ENCODE measurements around the gene G3BP1.
A peak's percentile ranks its signal among the peaks of the same experiment; 100 is the strongest.

G3BP1 gene

GRCh38 chr5:151755383-151755782, 16.4 kb upstream of the G3BP1 start:
- Histone ChIP-seq H3K4me3 (no peak overlapping the region), H3K36me3 (peaks cover 0 to 13% (median 8%) of the 10 kb centered on the region in 3 donors), H3K9me3 (no peaks in the 10 kb centered on the region), H3K4me1 (peaks cover 0 to 39% (median 24%) of the 10 kb centered on the region in 4 donors), H3K27me3 (no peaks in the 10 kb centered on the region), H3K27ac (no peak overlapping the region)
- TF ChIP-seq, protein P1, sequence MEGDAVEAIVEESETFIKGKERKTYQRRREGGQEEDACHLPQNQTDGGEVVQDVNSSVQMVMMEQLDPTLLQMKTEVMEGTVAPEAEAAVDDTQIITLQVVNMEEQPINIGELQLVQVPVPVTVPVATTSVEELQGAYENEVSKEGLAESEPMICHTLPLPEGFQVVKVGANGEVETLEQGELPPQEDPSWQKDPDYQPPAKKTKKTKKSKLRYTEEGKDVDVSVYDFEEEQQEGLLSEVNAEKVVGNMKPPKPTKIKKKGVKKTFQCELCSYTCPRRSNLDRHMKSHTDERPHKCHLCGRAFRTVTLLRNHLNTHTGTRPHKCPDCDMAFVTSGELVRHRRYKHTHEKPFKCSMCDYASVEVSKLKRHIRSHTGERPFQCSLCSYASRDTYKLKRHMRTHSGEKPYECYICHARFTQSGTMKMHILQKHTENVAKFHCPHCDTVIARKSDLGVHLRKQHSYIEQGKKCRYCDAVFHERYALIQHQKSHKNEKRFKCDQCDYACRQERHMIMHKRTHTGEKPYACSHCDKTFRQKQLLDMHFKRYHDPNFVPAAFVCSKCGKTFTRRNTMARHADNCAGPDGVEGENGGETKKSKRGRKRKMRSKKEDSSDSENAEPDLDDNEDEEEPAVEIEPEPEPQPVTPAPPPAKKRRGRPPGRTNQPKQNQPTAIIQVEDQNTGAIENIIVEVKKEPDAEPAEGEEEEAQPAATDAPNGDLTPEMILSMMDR (IDR thresholded peaks at IDR 0.05) = no peak
- intact Hi-C loops (cut with DNase I; ENCODE audit: low total_unique reads) = no loop called here
- DNase-seq = no peak

DNA sequence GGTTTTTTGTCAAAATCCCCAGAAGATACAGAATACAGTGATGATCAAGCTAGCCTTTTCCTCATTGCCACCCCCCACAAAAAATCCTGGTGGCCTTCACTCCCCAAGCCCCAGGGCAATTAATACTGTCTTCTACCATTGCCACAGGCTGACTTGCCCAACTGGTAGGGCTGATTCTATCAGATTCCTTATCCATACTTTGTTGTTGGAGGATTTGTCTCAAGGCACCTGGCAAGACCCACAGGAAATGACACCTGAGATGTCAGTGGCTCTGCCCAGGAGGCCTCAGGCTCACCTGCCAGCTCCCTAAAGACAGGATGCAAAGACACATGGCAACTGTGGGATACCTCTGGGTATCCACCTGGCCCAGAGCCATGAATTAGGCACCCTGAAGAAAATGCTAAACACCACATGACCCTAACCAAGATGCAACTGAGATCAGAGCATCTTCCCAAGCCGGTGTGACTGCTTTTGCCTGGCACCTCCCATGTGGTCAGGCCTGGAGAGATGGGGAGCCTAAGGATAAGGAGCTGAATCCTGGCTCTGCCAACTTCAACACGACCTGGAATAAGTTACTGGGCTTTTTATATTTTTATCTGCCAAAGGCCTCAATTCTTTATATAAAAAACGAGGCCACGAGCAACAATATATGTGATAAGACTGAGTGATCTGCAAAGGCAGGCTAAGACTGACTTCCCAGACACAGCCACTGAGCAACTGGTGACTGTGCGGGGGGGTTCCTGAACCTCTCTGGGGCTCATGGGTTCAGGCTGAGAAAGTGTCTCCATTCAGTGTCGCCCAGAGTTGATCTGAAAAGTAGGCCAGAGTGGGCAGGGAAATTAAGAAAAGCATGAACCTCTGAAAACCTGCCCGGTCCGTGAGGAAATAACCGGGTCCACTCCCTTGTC, 14.3 kb upstream of the G3BP1 start:
- Histone ChIP-seq H3K9me3 (no peaks in the 10 kb centered on the region), H3K4me3 (peak overlapping the region; percentile 92 to 95), H3K36me3 (peaks cover 0 to 13% (median 8%) of the 10 kb centered on the region in 3 donors), H3K27ac (peak overlapping the region; percentile 88 to 96), H3K4me1 (peaks cover 0 to 39% (median 24%) of the 10 kb centered on the region in 4 donors), H3K27me3 (no peaks in the 10 kb centered on the region)
- intact Hi-C loops (cut with DNase I; ENCODE audit: low total_unique reads) = loop anchor here (2.0 kb wide), 1 partner anchor 15 kb away; no protein-coding TSS in a partner anchor
- DNase-seq = no peak
- TF ChIP-seq, protein P1 (IDR thresholded peaks at IDR 0.05) = no peak

- H3K27ac ChIP-seq = peak overlapping the region; percentile 88 to 96
- H3K36me3 ChIP-seq = peaks cover 0 to 8% (median 3%) of the 10 kb centered on the region in 3 donors
- no peak for DNase-seq
- intact Hi-C loops (cut with DNase I; ENCODE audit: low total_unique reads) = loop anchor here (2.0 kb wide), 1 partner anchor 15 kb away; no protein-coding TSS in a partner anchor
- peak overlapping the region; percentile 92 to 95 for H3K4me3 ChIP-seq
- TF ChIP-seq, protein P1 (IDR thresholded peaks at IDR 0.05) = no peak
- no peaks in the 10 kb centered on the region for H3K9me3 ChIP-seq
- H3K27me3 ChIP-seq = no peaks in the 10 kb centered on the region
- peaks cover 0 to 39% (median 24%) of the 10 kb centered on the region in 4 donors for H3K4me1 ChIP-seq
Observed at GRCh38 chr5:151758141-151758429, 13.7 kb upstream of the G3BP1 start.

DNA sequence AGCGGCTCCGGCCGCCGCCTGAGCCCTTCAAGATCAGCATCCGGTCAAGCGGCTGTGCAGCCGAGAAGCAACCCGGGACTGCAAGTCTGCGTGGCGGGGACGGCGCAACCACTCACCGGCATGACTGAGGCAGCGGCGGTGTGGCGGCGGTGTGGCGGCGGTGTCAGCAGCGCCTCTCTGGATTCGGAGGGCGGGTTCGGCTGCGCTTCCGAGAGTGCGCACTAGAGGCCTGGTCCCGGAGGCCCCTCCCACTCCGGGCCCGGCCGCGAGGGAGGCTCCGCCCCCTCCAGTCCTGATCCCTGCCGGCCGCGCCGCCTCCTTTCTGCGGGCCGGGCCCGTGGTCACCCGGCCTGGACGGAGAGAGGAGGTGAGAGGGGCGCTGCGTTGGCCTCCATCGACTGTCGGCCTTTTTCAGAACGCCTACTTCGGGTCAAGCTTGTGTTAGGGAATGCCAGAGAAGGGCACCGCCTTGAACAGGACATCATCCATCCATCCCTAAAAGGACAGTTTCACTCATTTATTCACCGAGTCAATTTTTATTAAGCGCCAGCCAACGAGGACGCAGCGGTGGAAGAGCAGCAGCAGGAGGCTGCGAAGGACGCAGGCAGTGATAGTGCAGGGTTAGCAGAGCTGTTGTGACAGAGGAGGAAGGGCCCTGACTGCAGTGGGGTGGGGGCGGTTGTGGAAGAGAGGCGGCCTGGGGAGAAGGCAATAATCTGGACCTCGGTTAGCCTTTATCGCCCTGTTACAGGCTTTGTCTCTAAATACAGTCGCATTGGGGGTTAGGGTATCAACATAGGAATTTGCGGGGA, 13.1 kb upstream of the G3BP1 start, which contains the start of gene ATOX1:
Gene ATOX1, minus strand, starts transcription at position 202 of the 812 bp plus-strand sequence. Its CDS starts 80 bp downstream, at position 122.
- peak; percentile 91 to 96 for DNase-seq
- Histone ChIP-seq H3K27ac (peak within 1 kb of the TSS; percentile 88 to 96), H3K9me3 (no peaks in the 10 kb centered on the region), H3K36me3 (peaks cover 0 to 3% (median 0%) of the 10 kb centered on the region in 3 donors), H3K27me3 (no peaks in the 10 kb centered on the region), H3K4me1 (peaks cover 0 to 39% (median 24%) of the 10 kb centered on the region in 4 donors), H3K4me3 (peak within 1 kb of the TSS; percentile 92 to 95)
- TF ChIP-seq, protein P1 (IDR thresholded peaks at IDR 0.05) = peak; percentile 37 to 55
- intact Hi-C loops (cut with DNase I; ENCODE audit: low total_unique reads) = loop anchor here (2.0 kb wide), 1 partner anchor 14 kb away; no protein-coding TSS in a partner anchor

- H3K27me3 ChIP-seq = no peaks in the 10 kb centered on the region
- DNase-seq = no peak
- TF ChIP-seq, protein P1 (IDR thresholded peaks at IDR 0.05) = no peak
- no peak overlapping the region for H3K27ac ChIP-seq
- no peaks in the 10 kb centered on the region for H3K9me3 ChIP-seq
- H3K4me3 ChIP-seq = no peak overlapping the region
- H3K4me1 ChIP-seq = peaks cover 0 to 4% (median 0%) of the 10 kb centered on the region in 4 donors
- intact Hi-C loops (cut with DNase I; ENCODE audit: low total_unique reads) = no loop called here
- no peaks in the 10 kb centered on the region for H3K36me3 ChIP-seq
Observed at GRCh38 chr5:151764801-151765200, 7.0 kb upstream of the G3BP1 start.

Measured in tibial artery (tissue), 4 donors.